GM23248 (cell line): ENCODE data around the gene GNAQ. TPM values are rescaled to one million over a fixed set of nuclear protein-coding genes. Genes with fewer than 3 reads are reported as not detected.

Experiments used
- DNase-seq: peaks from one replicate; pipeline ENCODE4 v3.0.0-alpha.2; 2015
- H2AFZ ChIP-seq: fragments of 200-600 bp; sonication (generic); 2 replicates; pipeline ENCODE4 v1.6.1; 2016; ENCODE audit warnings: antibody characterized with exemption
- H3F3A ChIP-seq: fragments of 200-600 bp; sonication (generic); 2 replicates; pipeline ENCODE4 v1.6.1; 2016; ENCODE audit warnings: mild to moderate bottlenecking, antibody characterized with exemption, mixed run types; ENCODE audit not compliant: insufficient read depth
- H3K27ac ChIP-seq: fragments of 200-600 bp; sonication (generic); 2 replicates; pipeline ENCODE4 v1.5.1; 2016; ENCODE audit warnings: mild to moderate bottlenecking
- H3K27me3 ChIP-seq: fragments of 200-600 bp; sonication (generic); replicated peaks from 2 replicates; pipeline ENCODE4 v1.6.1; 2016; ENCODE audit warnings: mild to moderate bottlenecking; ENCODE audit not compliant: insufficient read depth
- H3K36me3 ChIP-seq: fragments of 200-600 bp; sonication (generic); 2 replicates; pipeline ENCODE4 v1.6.1; 2016; ENCODE audit warnings: low read depth, mild to moderate bottlenecking
- H3K4me1 ChIP-seq: fragments of 200-600 bp; sonication (generic); 2 replicates; pipeline ENCODE4 v1.6.1; 2016; ENCODE audit warnings: mild to moderate bottlenecking; ENCODE audit not compliant: insufficient read depth
- H3K4me2 ChIP-seq: fragments of 200-600 bp; sonication (generic); one replicate; pipeline ENCODE4 v1.6.1; 2016; ENCODE audit warnings: mild to moderate bottlenecking; ENCODE audit not compliant: unreplicated experiment
- H3K4me3 ChIP-seq: fragments of 200-600 bp; sonication (generic); 2 replicates; pipeline ENCODE4 v1.5.1; 2016; ENCODE audit warnings: mild to moderate bottlenecking
- H3K79me2 ChIP-seq: fragments of 200-600 bp; sonication (generic); 2 replicates; pipeline ENCODE4 v1.6.1; 2016; ENCODE audit warnings: mild to moderate bottlenecking; ENCODE audit not compliant: insufficient read depth
- H3K9ac ChIP-seq: fragments of 200-600 bp; sonication (generic); 2 replicates; pipeline ENCODE4 v1.6.1; 2016; ENCODE audit warnings: mild to moderate bottlenecking
- H3K9me2 ChIP-seq: fragments of 200-600 bp; sonication (generic); 2 replicates; pipeline ENCODE4 v1.6.1; 2016; ENCODE audit warnings: mixed run types, mild to moderate bottlenecking, moderate library complexity; ENCODE audit not compliant: insufficient read depth
- H3K9me3 ChIP-seq: fragments of 200-600 bp; sonication (generic); one replicate; pipeline ENCODE4 v1.6.1; 2017; ENCODE audit warnings: low read depth
- H4K20me1 ChIP-seq: fragments of 200-600 bp; sonication (generic); 2 replicates; pipeline ENCODE4 v1.6.0; 2016; ENCODE audit not compliant: insufficient read depth
- EZH2 ChIP-seq: fragments of 200-600 bp; sonication (generic); IDR thresholded peaks from 2 replicates; pipeline ENCODE4 v1.6.1; 2018; ENCODE audit warnings: antibody characterized with exemption, mild to moderate bottlenecking; ENCODE audit not compliant: insufficient read depth, poor library complexity, severe bottlenecking
- EZH2phosphoT487 ChIP-seq: fragments of 200-600 bp; sonication (generic); IDR thresholded peaks from 2 replicates; pipeline ENCODE4 v1.6.1; 2018; ENCODE audit warnings: antibody characterized with exemption, moderate library complexity, mild to moderate bottlenecking, low read depth; ENCODE audit not compliant: insufficient read depth
- WGBS, 2 experiments: methylation state at CpG; one replicate each; pipeline ENCODE4 v1.1.6; 2015 to 2017; ENCODE audit warnings: low lambda C conversion rate in 2 of 2, low coverage in 1 of 2; ENCODE audit errors: missing lambda C conversion rate in 2 of 2; 5-methylcytosine and 5-hydroxymethylcytosine counted together
- in situ Hi-C: fragments of 300-500 bp; cut with MboI; formaldehyde crosslinking; loops from 2 replicates; pipeline ENCODE4 v1.15.0; 2020
- polyA plus RNA-seq: library from polyadenylated mRNA; unstranded; fragments of >200 nt; fragmentation: Nextera tagmentation; extraction: Ambion mirVana; gene quantifications from 2 replicates; pipeline ENCODE4 v1.2.1, GENCODE V29; 2016
- total RNA-seq: library from RNA; depleted of rRNA; stranded (reverse); fragments of >200 nt; shearing (Covaris generic); gene quantifications from 2 replicates; pipeline ENCODE4 v1.2.3, GENCODE V29; 2014; rRNA removed

Gene GNAQ
- total and polyA plus RNA-seq, 2 experiments from 2014 or later = 11.5 to 32.7 TPM

GRCh38 chr9:77673941-77674791, 357.4 kb downstream of the GNAQ start:
- Histone ChIP-seq H3K4me2 (no peak overlapping the region), H3K9ac (no peak overlapping the region), H3K9me3 (no peaks in the 10 kb centered on the region), H3K9me2 (no peaks in the 10 kb centered on the region), H3K27ac (no peak overlapping the region), H3K4me3 (no peak overlapping the region), H4K20me1 (no peaks in the 10 kb centered on the region), H3K79me2 (no peaks in the 10 kb centered on the region), H3K27me3 (no peaks in the 10 kb centered on the region), H3K4me1 (no peaks in the 10 kb centered on the region), H3K36me3 (no peaks in the 10 kb centered on the region), H3F3A (no peaks in the 10 kb centered on the region), H2AFZ (no peak overlapping the region)
- 73 to 77% methylated on average over 10 of the region's 10 CpGs for WGBS, 2 experiments
- in situ Hi-C loops = no loop called here
- no peak for DNase-seq
- TF ChIP-seq EZH2phosphoT487 (no peak), EZH2 (no peak)

GRCh38 chr9:77672183-77672582, 359.4 kb downstream of the GNAQ start:
- Histone ChIP-seq H2AFZ (no peak overlapping the region), H3K27ac (no peak overlapping the region), H3K79me2 (no peaks in the 10 kb centered on the region), H3K9me2 (no peaks in the 10 kb centered on the region), H3K4me3 (no peak overlapping the region), H4K20me1 (no peaks in the 10 kb centered on the region), H3F3A (no peaks in the 10 kb centered on the region), H3K9me3 (no peaks in the 10 kb centered on the region), H3K27me3 (no peaks in the 10 kb centered on the region), H3K36me3 (no peaks in the 10 kb centered on the region), H3K4me2 (no peak overlapping the region), H3K9ac (no peak overlapping the region), H3K4me1 (no peaks in the 10 kb centered on the region)
- DNase-seq = no peak
- WGBS, 2 experiments = 40 to 46% methylated on average over 4 of the region's 4 CpGs
- in situ Hi-C loops = no loop called here
- no peak for TF ChIP-seq EZH2phosphoT487
- no peak for TF ChIP-seq EZH2

DNA sequence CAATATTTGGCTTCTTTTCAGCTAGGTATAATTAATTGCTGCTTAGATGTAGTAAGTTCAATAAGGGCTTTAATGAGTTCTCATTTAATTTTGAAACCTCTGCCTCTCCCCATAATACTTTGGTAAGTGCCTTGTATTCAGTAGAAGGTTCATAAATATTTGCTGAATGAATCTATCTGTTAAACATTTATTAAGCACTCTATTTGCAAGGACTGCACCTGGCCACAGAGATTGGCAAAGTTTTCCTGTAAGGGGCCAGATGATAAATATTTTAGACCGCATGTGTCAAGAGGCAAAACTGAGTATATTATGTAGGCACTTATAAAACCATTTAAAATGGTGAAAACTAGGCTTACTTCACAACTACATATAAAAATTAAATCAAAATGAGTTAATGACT, 364.5 kb downstream of the GNAQ start:
- no peak for DNase-seq
- Histone ChIP-seq H3K4me3 (no peak overlapping the region), H3K36me3 (no peaks in the 10 kb centered on the region), H3K27me3 (no peaks in the 10 kb centered on the region), H4K20me1 (no peaks in the 10 kb centered on the region), H3K4me2 (no peak overlapping the region), H3K9me2 (no peaks in the 10 kb centered on the region), H3K9me3 (no peaks in the 10 kb centered on the region), H3K27ac (no peak overlapping the region), H3K9ac (no peak overlapping the region), H3K79me2 (no peaks in the 10 kb centered on the region), H3F3A (no peaks in the 10 kb centered on the region), H3K4me1 (no peaks in the 10 kb centered on the region), H2AFZ (no peak overlapping the region)
- 88 to 90% methylated on average over 1 of the region's 1 CpG for WGBS, 2 experiments
- no peak for TF ChIP-seq EZH2
- TF ChIP-seq EZH2phosphoT487 = no peak
- in situ Hi-C loops = no loop called here

Other genes starting within 250 kb of the GNAQ start
- 13.8 and 22.9 TPM in 2 replicates for gene CEP78, start 204.3 kb upstream of the GNAQ start, total RNA-seq
- 9.1 and 10.1 TPM in 2 replicates for gene CEP78, start 204.3 kb upstream of the GNAQ start, polyA plus RNA-seq